ENCODE data around the gene CYBB.

- TF ChIP-seq, protein P1, sequence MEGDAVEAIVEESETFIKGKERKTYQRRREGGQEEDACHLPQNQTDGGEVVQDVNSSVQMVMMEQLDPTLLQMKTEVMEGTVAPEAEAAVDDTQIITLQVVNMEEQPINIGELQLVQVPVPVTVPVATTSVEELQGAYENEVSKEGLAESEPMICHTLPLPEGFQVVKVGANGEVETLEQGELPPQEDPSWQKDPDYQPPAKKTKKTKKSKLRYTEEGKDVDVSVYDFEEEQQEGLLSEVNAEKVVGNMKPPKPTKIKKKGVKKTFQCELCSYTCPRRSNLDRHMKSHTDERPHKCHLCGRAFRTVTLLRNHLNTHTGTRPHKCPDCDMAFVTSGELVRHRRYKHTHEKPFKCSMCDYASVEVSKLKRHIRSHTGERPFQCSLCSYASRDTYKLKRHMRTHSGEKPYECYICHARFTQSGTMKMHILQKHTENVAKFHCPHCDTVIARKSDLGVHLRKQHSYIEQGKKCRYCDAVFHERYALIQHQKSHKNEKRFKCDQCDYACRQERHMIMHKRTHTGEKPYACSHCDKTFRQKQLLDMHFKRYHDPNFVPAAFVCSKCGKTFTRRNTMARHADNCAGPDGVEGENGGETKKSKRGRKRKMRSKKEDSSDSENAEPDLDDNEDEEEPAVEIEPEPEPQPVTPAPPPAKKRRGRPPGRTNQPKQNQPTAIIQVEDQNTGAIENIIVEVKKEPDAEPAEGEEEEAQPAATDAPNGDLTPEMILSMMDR (IDR thresholded peaks at IDR 0.05), result no peak
- TF ChIP-seq POLR2A (IDR thresholded peaks at IDR 0.05), result no peak
Observed at GRCh38 chrX:37813570-37813969, 33.7 kb downstream of the CYBB start.

Data from uterus (tissue), 2 donors.